Effector CD4-positive, alpha-beta T cell (primary cell): ENCODE results near the gene ANKRD28.
"Not testable (repeated sequence)": the region's sequence is repeated elsewhere in the genome, so short reads cannot be mapped to it uniquely, and the experiment has no call there.

Source experiments
- DNase-seq: peaks from one replicate; pipeline ENCODE4 v3.0.0-alpha.2; 2020

The ANKRD28 gene

GRCh38 chr3:15769256-15769915 lies 28.4 kb downstream of the ANKRD28 start:
- no peak for DNase-seq

- no peak for DNase-seq
These were observed 29.1 kb downstream of the ANKRD28 start for GRCh38 chr3:15768421-15769255.

- DNase-seq = no peak
These were observed 31.4 kb downstream of the ANKRD28 start for GRCh38 chr3:15766406-15766805.

GRCh38 chr3:15758295-15758694 lies 39.5 kb downstream of the ANKRD28 start:
- DNase-seq = no peak

GRCh38 chr3:15757824-15758223 lies 40.0 kb downstream of the ANKRD28 start:
- no peak for DNase-seq

- no peak for DNase-seq
These were observed 41.3 kb downstream of the ANKRD28 start for GRCh38 chr3:15756505-15756904.

- DNase-seq = no peak
These were observed 42.0 kb downstream of the ANKRD28 start for GRCh38 chr3:15755780-15756179.

GRCh38 chr3:15755181-15755580 lies 42.6 kb downstream of the ANKRD28 start:
- DNase-seq = no peak

GRCh38 chr3:15754047-15754446 lies 43.7 kb downstream of the ANKRD28 start:
- DNase-seq = no peak

GRCh38 chr3:15753056-15753710 lies 44.6 kb downstream of the ANKRD28 start:
- no peak for DNase-seq

GRCh38 chr3:15750879-15751278 lies 46.9 kb downstream of the ANKRD28 start:
- no peak for DNase-seq

GRCh38 chr3:15750143-15750542 lies 47.6 kb downstream of the ANKRD28 start:
- DNase-seq = no peak

GRCh38 chr3:15745896-15746295 lies 51.9 kb downstream of the ANKRD28 start:
- DNase-seq = not testable (repeated sequence)

- no peak for DNase-seq
These were observed 53.6 kb downstream of the ANKRD28 start for GRCh38 chr3:15744176-15744575.

GRCh38 chr3:15743587-15744009 lies 54.2 kb downstream of the ANKRD28 start:
- no peak for DNase-seq

- DNase-seq = not testable (repeated sequence)
These were observed 55.5 kb downstream of the ANKRD28 start for GRCh38 chr3:15742236-15742635.

GRCh38 chr3:15738616-15739005 lies 59.2 kb downstream of the ANKRD28 start:
- DNase-seq = not testable (repeated sequence)

GRCh38 chr3:15731024-15731423 lies 66.8 kb downstream of the ANKRD28 start:
- no peak for DNase-seq

GRCh38 chr3:15728766-15729165 lies 69.0 kb downstream of the ANKRD28 start:
- DNase-seq = no peak

- DNase-seq = no peak
These were observed 70.9 kb downstream of the ANKRD28 start for GRCh38 chr3:15726881-15727280.

GRCh38 chr3:15726043-15726442 lies 71.7 kb downstream of the ANKRD28 start:
- no peak for DNase-seq

- DNase-seq = no peak
These were observed 73.3 kb downstream of the ANKRD28 start for GRCh38 chr3:15724446-15724845.

- DNase-seq = no peak
These were observed 74.2 kb downstream of the ANKRD28 start for GRCh38 chr3:15723624-15723884.
